HepG2 (cell line): ENCODE data around the gene AMOTL1. TPM values are rescaled to one million over a fixed set of nuclear protein-coding genes. Genes with fewer than 3 reads are reported as not detected.

ENCODE experiments used
- ATAC-seq: fragments of 200-7000 bp; cut with Tn5 transposase; 3 replicates; pipeline ENCODE4 v1.9.1; 2020; ENCODE audit warnings: mild to moderate bottlenecking, moderate library complexity
- BruUV-seq: library from RNA; stranded (reverse); fragments of 400-500 nt; replicated peaks from 2 replicates; lab custom pipeline; 2021; lab: Mats Ljungman, UMichigan
- CTCF ChIA-PET: fragments of 300-600 bp; formaldehyde crosslinking; extraction: SDS; loops from one replicate; lab custom pipeline; 2021; ENCODE audit warnings: low total read pairs, inconsistent platforms, low intra/inter-chr PET ratio; lab: Yijun Ruan, JAX
- POLR2A ChIA-PET: fragments of 350-600 bp; sonication (Branson Sonifier 250); formaldehyde crosslinking; loops from one replicate; lab custom pipeline; 2020; ENCODE audit warnings: antibody characterized with exemption, inconsistent platforms; lab: Yijun Ruan, JAX
- DNase-seq: peaks from one replicate; pipeline ENCODE4 v3.0.0-alpha.2; 2015; ENCODE audit warnings: low spot score
- FAIRE-seq: peaks from 3 replicates; lab custom pipeline; 2011; peaks lifted over from hg19 to GRCh38; lab: Jason Lieb, UNC
- H2AFZ ChIP-seq: one replicate; pipeline ENCODE4 v1.6.1; 2011; ENCODE audit warnings: low read length, inconsistent platforms
- H3K27ac ChIP-seq: fragments of 300-600 bp; 3 replicates; pipeline ENCODE4 v1.8.0; 2011; ENCODE audit warnings: mixed run types, mild to moderate bottlenecking, mixed read lengths, low read length, inconsistent platforms; ENCODE audit not compliant: insufficient read depth; ENCODE audit errors: extremely low read length
- H3K27me3 ChIP-seq, 2 experiments: fragments of 200-600 bp in 1 of 2; 2 replicates in 1 of 2; 3 replicates in 1 of 2; pipeline versions ENCODE4 v1.6.0 to v1.8.0; 2011; ENCODE audit warnings: low read length in 2 of 2, mild to moderate bottlenecking in 2 of 2, moderate library complexity in 2 of 2, inconsistent platforms in 1 of 2; ENCODE audit not compliant: insufficient read depth in 2 of 2, control insufficient read depth in 1 of 2
- H3K36me3 ChIP-seq, 2 experiments: fragments of 200-600 bp in 1 of 2; replicated peaks in 1 of 2; 2 replicates in 1 of 2; 3 replicates in 1 of 2; pipeline versions ENCODE4 v1.5.1 to v1.8.0; 2011; ENCODE audit warnings: low read length in 2 of 2, inconsistent platforms in 1 of 2; ENCODE audit not compliant: insufficient read depth in 2 of 2, control insufficient read depth in 1 of 2
- H3K4me1 ChIP-seq: 2 replicates; pipeline ENCODE4 v1.5.1; 2012; ENCODE audit warnings: low read length, inconsistent platforms; ENCODE audit not compliant: insufficient read depth
- H3K4me2 ChIP-seq: 2 replicates; pipeline ENCODE4 v1.6.0; 2011; ENCODE audit warnings: low read depth, low read length, inconsistent platforms
- H3K4me3 ChIP-seq, 3 experiments: fragments of 200-600 bp in 1 of 3; sonication (generic), shearing (Covaris generic) in 1 of 3; replicated peaks in 1 of 3; 2 replicates each; pipeline ENCODE4 v1.5.1; 2011 to 2016; ENCODE audit warnings: low read length in 3 of 3, inconsistent platforms in 2 of 3, low read depth in 2 of 3, mild to moderate bottlenecking in 2 of 3, control low read depth in 1 of 3, mixed read lengths in 1 of 3; ENCODE audit not compliant: insufficient read depth in 1 of 3
- H3K79me2 ChIP-seq: one replicate; pipeline ENCODE4 v1.6.1; 2011; ENCODE audit warnings: low read length, inconsistent platforms; ENCODE audit not compliant: insufficient read depth
- H3K9ac ChIP-seq: 2 replicates; pipeline ENCODE4 v1.6.0; 2011; ENCODE audit warnings: mild to moderate bottlenecking, low read depth, low read length, inconsistent platforms; ENCODE audit not compliant: insufficient read depth
- H3K9me3 ChIP-seq: 2 replicates; pipeline ENCODE4 v1.5.1; 2012; ENCODE audit warnings: mild to moderate bottlenecking, low read length
- H4K20me1 ChIP-seq: 2 replicates; pipeline ENCODE4 v1.6.0; 2011; ENCODE audit warnings: inconsistent platforms, mild to moderate bottlenecking, low read length, moderate library complexity; ENCODE audit not compliant: insufficient read depth
- AGO2 ChIP-seq: fragments of 200-400 bp; formaldehyde crosslinking; optimal IDR thresholded peaks from 2 replicates; pipeline ENCODE3; 2017; ENCODE audit warnings: mild to moderate bottlenecking, low read depth, low read length, moderate library complexity
- E2F2 ChIP-seq: sonication (generic); formaldehyde crosslinking; IDR thresholded peaks from 2 replicates; pipeline ENCODE4 v1.4.0; 2020; ENCODE audit warnings: missing genetic modification reagents, borderline replicate concordance
- GFI1 ChIP-seq: sonication (generic); formaldehyde crosslinking; IDR thresholded peaks from 2 replicates; pipeline ENCODE4 v1.5.0; 2020; ENCODE audit warnings: missing genetic modification reagents, mild to moderate bottlenecking, borderline replicate concordance
- LBX2 ChIP-seq: sonication (generic); formaldehyde crosslinking; IDR thresholded peaks from 2 replicates; pipeline ENCODE4 v1.5.0; 2020; ENCODE audit warnings: missing genetic modification reagents, mild to moderate bottlenecking, borderline replicate concordance
- MED1 ChIP-seq: sonication (generic); formaldehyde crosslinking; IDR thresholded peaks from 2 replicates; pipeline ENCODE4 v1.4.0; 2020; ENCODE audit warnings: missing genetic modification reagents
- TEAD2 ChIP-seq: sonication (generic); formaldehyde crosslinking; IDR thresholded peaks from 2 replicates; pipeline ENCODE4 v1.9.0; 2021; ENCODE audit warnings: missing genetic modification reagents
- ZBTB49 ChIP-seq: sonication (generic); formaldehyde crosslinking; IDR thresholded peaks from 2 replicates; pipeline ENCODE4 v1.4.0; 2020; ENCODE audit warnings: missing genetic modification reagents, borderline replicate concordance
- ZNF350 ChIP-seq: sonication (generic); formaldehyde crosslinking; IDR thresholded peaks from 2 replicates; pipeline ENCODE4 v1.4.0; 2020; ENCODE audit warnings: mild to moderate bottlenecking, low read depth, missing genetic modification reagents, borderline replicate concordance
- ZSCAN5A ChIP-seq: sonication (generic); formaldehyde crosslinking; IDR thresholded peaks from 2 replicates; pipeline ENCODE4 v1.8.0; 2022; ENCODE audit warnings: mild to moderate bottlenecking, missing genetic modification reagents, borderline replicate concordance
- WGBS: methylation state at CpG from one replicate; pipeline ENCODE4 v1.1.6; 2017; ENCODE audit warnings: low lambda C conversion rate; 5-methylcytosine and 5-hydroxymethylcytosine counted together
- in situ Hi-C: cut with HindIII; loops from 2 replicates; pipeline ENCODE4 v1.10.0; 2017; ENCODE audit warnings: low pct_unique_long_range_greater_than_20kb; ENCODE audit not compliant: extremely low pct_ligation_motif_present
- intact Hi-C: fragments of 100-400 bp; cut with micrococcal nuclease; formaldehyde crosslinking; loops from one replicate; pipeline ENCODE4 v1.10.0; 2022; ENCODE audit not compliant: unreplicated experiment
- polyA plus RNA-seq, 8 experiments: library from polyadenylated mRNA; depleted of rRNA in 3 of 8; stranded (reverse) in 7 of 8; unstranded in 1 of 8; fragments of >200 nt; fragmentation: Illumina TruSeq in 4 of 8; extraction: Trizol in 4 of 8; gene quantifications; 2 replicates each; pipeline versions ENCODE4 v1.2.1 to v1.2.3, GENCODE V29; 2011 to 2016; ENCODE audit warnings: low read depth in 4 of 8, missing spikeins in 1 of 8, mixed read lengths in 1 of 8; ENCODE audit not compliant: insufficient read depth in 1 of 8
- total RNA-seq, 5 experiments: library from RNA; depleted of rRNA; stranded (reverse); fragments of >200 nt; fragmentation: Illumina TruSeq; extraction: Trizol; gene quantifications; 2 replicates each; pipeline ENCODE4 v1.2.3, GENCODE V29; 2016; ENCODE audit warnings: low read depth in 1 of 5

Gene AMOTL1
- total and polyA plus RNA-seq, 2 of the 13 experiments (the other 11 are each of a cell fraction or from before 2014, with no cell fraction given): 0.01 to 0.20 TPM

GRCh38 chr11:94804874-94805273 lies 36.7 kb downstream of the AMOTL1 start:
- Histone ChIP-seq H3K27ac (no peak overlapping the region), H3K79me2 (no peaks in the 10 kb centered on the region), H3K36me3 (no peaks in the 10 kb centered on the region), H3K9ac (no peak overlapping the region), H4K20me1 (no peaks in the 10 kb centered on the region), H3K4me3 (no peak overlapping the region), H3K4me2 (no peak overlapping the region), H3K27me3 (0 out of 5 replicates have a peak, but pooled peaks cover 0 to 2% of the 10 kb centered on the region in 2 experiments), H3K4me1 (no peaks in the 10 kb centered on the region), H2AFZ (no peak overlapping the region), H3K9me3 (no peaks in the 10 kb centered on the region)
- BruUV-seq: no TSS peak
- TF ChIP-seq AGO2: no peak
- ChIA-PET CTCF (no interaction called here), POLR2A (no interaction called here)
- in situ Hi-C loops (no loop called here), intact Hi-C loops (no loop called here)
- ATAC-seq (no peak), FAIRE-seq (no peak), DNase-seq (no peak)
- 83% methylated on average over 4 of the region's 4 CpGs for WGBS

GRCh38 chr11:94806014-94806413 lies 37.9 kb downstream of the AMOTL1 start:
- no peak overlapping the region for H3K27ac ChIP-seq
- no peaks in the 10 kb centered on the region for H3K79me2 ChIP-seq
- no peaks in the 10 kb centered on the region for H3K4me1 ChIP-seq
- no peaks in the 10 kb centered on the region for H4K20me1 ChIP-seq
- ChIA-PET CTCF (no interaction called here), POLR2A (no interaction called here)
- no peak overlapping the region for H2AFZ ChIP-seq
- FAIRE-seq (no peak), DNase-seq (no peak), ATAC-seq (no peak)
- no peak overlapping the region for H3K4me3 ChIP-seq
- no peaks in the 10 kb centered on the region for H3K36me3 ChIP-seq
- H3K4me2 ChIP-seq: no peak overlapping the region
- intact Hi-C loops: no loop called here
- H3K9me3 ChIP-seq: no peaks in the 10 kb centered on the region
- WGBS: 9% methylated on average over 1 of the region's 1 CpG
- BruUV-seq: no TSS peak
- in situ Hi-C loops: no loop called here
- H3K27me3 ChIP-seq: no peaks in the 10 kb centered on the region
- H3K9ac ChIP-seq: no peak overlapping the region
- TF ChIP-seq ZSCAN5A (CRISPR knock-in tag) (no peak), TEAD2 (CRISPR knock-in tag) (no peak), GFI1 (CRISPR knock-in tag) (no peak), ZNF350 (no peak), AGO2 (no peak), ZBTB49 (CRISPR knock-in tag) (no peak), LBX2 (CRISPR knock-in tag) (no peak), MED1 (CRISPR knock-in tag) (no peak), E2F2 (no peak)
